T-helper 2 cell treated with Interferon-gamma antibody and Interleukin-4, amounts not matched to agents 5 μg/mL and 100 μg/mL, for 36 hours (primary cell): Measurements from ENCODE around the gene KRT38.

Experiments
- DNase-seq: peaks from one replicate; pipeline ENCODE4 v3.0.0; 2021; ENCODE audit warnings: low spot score
- H3K27ac Mint-ChIP-seq: one replicate; pipeline ENCODE4 v1.8.0; 2021; ENCODE audit warnings: mild to moderate bottlenecking, mixed read lengths
- H3K27me3 Mint-ChIP-seq: one replicate; pipeline ENCODE4 v1.8.0; 2021; ENCODE audit warnings: low read depth, mixed read lengths
- H3K36me3 Mint-ChIP-seq: one replicate; pipeline ENCODE4 v1.8.0; 2021; ENCODE audit warnings: low read depth, mixed read lengths
- H3K4me1 Mint-ChIP-seq: one replicate; pipeline ENCODE4 v1.8.0; 2021; ENCODE audit warnings: low read depth, mixed read lengths
- H3K4me3 Mint-ChIP-seq: one replicate; pipeline ENCODE4 v1.8.0; 2022; ENCODE audit warnings: mild to moderate bottlenecking, moderate library complexity, mixed read lengths
- H3K9me3 Mint-ChIP-seq: one replicate; pipeline ENCODE4 v1.8.0; 2021; ENCODE audit warnings: mixed read lengths

Gene KRT38

GRCh38 chr17:41440531-41441033 is at the start of gene KRT38:
KRT38 (minus strand) TSS chr17:41440983; CDS start chr17:41440921, 62 bp downstream.
- no peaks in the 10 kb centered on the region for H3K36me3 Mint-ChIP-seq
- no peaks in the 10 kb centered on the region for H3K4me1 Mint-ChIP-seq
- no peak for DNase-seq
- H3K27ac Mint-ChIP-seq = no peak within 1 kb of the TSS
- no peak within 1 kb of the TSS for H3K4me3 Mint-ChIP-seq
- no peaks in the 10 kb centered on the region for H3K9me3 Mint-ChIP-seq
- H3K27me3 Mint-ChIP-seq = peaks cover 13% of the 10 kb centered on the region

GRCh38 chr17:41489531-41489930 is 48.7 kb upstream of the KRT38 start, which contains the start of gene KRT36:
KRT36 (minus strand) TSS chr17:41489910; CDS start chr17:41489864, 46 bp downstream.
- no peak for DNase-seq
- Mint-ChIP-seq H3K27ac (no peak within 1 kb of the TSS), H3K9me3 (no peaks in the 10 kb centered on the region), H3K27me3 (no peaks in the 10 kb centered on the region), H3K4me1 (no peaks in the 10 kb centered on the region), H3K36me3 (no peaks in the 10 kb centered on the region), H3K4me3 (no peak within 1 kb of the TSS)

GRCh38 chr17:41486809-41487530 is 46.2 kb upstream of the KRT38 start:
- H3K9me3 Mint-ChIP-seq = no peaks in the 10 kb centered on the region

GRCh38 chr17:41486316-41486715 is 45.5 kb upstream of the KRT38 start:
- Mint-ChIP-seq H3K36me3 (no peaks in the 10 kb centered on the region), H3K27ac (no peak overlapping the region), H3K4me3 (no peak overlapping the region), H3K27me3 (peaks cover 3% of the 10 kb centered on the region), H3K4me1 (no peaks in the 10 kb centered on the region), H3K9me3 (no peaks in the 10 kb centered on the region)
- no peak for DNase-seq

More at GRCh38 chr17:41486809-41487530, 46.2 kb upstream of the KRT38 start:
- H3K27me3 Mint-ChIP-seq = peaks cover 3% of the 10 kb centered on the region
- no peak overlapping the region for H3K4me3 Mint-ChIP-seq
- no peak overlapping the region for H3K27ac Mint-ChIP-seq
- DNase-seq = peak; percentile 19
- no peaks in the 10 kb centered on the region for H3K4me1 Mint-ChIP-seq
- H3K36me3 Mint-ChIP-seq = no peaks in the 10 kb centered on the region

- H3K27me3 Mint-ChIP-seq = peaks cover 3% of the 10 kb centered on the region
- no peak for DNase-seq
- H3K4me1 Mint-ChIP-seq = no peaks in the 10 kb centered on the region
These were observed 44.4 kb upstream of the KRT38 start for GRCh38 chr17:41484920-41485904.

GRCh38 chr17:41483991-41484826 is 43.4 kb upstream of the KRT38 start:
- Mint-ChIP-seq H3K27me3 (peaks cover 3% of the 10 kb centered on the region), H3K27ac (no peak overlapping the region), H3K4me1 (no peaks in the 10 kb centered on the region), H3K4me3 (no peak overlapping the region), H3K9me3 (no peaks in the 10 kb centered on the region), H3K36me3 (no peaks in the 10 kb centered on the region)
- DNase-seq = no peak

More at GRCh38 chr17:41484920-41485904, 44.4 kb upstream of the KRT38 start:
- Mint-ChIP-seq H3K9me3 (no peaks in the 10 kb centered on the region), H3K36me3 (no peaks in the 10 kb centered on the region), H3K4me3 (no peak overlapping the region), H3K27ac (no peak overlapping the region)

GRCh38 chr17:41483531-41483930 is 42.7 kb upstream of the KRT38 start:
- Mint-ChIP-seq H3K4me3 (no peak overlapping the region), H3K27ac (no peak overlapping the region), H3K4me1 (no peaks in the 10 kb centered on the region), H3K27me3 (peaks cover 3% of the 10 kb centered on the region), H3K9me3 (no peaks in the 10 kb centered on the region), H3K36me3 (no peaks in the 10 kb centered on the region)
- DNase-seq = no peak

GRCh38 chr17:41481036-41481435 is 40.3 kb upstream of the KRT38 start, which contains the start of gene KRT35:
KRT35 (minus strand) TSS chr17:41481151; CDS start chr17:41481097, 54 bp downstream.
- no peak within 1 kb of the TSS for H3K27ac Mint-ChIP-seq
- H3K36me3 Mint-ChIP-seq = no peaks in the 10 kb centered on the region
- no peaks in the 10 kb centered on the region for H3K4me1 Mint-ChIP-seq
- peaks cover 3% of the 10 kb centered on the region for H3K27me3 Mint-ChIP-seq
- H3K9me3 Mint-ChIP-seq = no peaks in the 10 kb centered on the region
- no peak for DNase-seq
- H3K4me3 Mint-ChIP-seq = no peak within 1 kb of the TSS

GRCh38 chr17:41480581-41480980 is 39.8 kb upstream of the KRT38 start:
- H3K27me3 Mint-ChIP-seq = peaks cover 3% of the 10 kb centered on the region
- no peaks in the 10 kb centered on the region for H3K9me3 Mint-ChIP-seq
- no peaks in the 10 kb centered on the region for H3K4me1 Mint-ChIP-seq
- no peak for DNase-seq
- H3K36me3 Mint-ChIP-seq = no peaks in the 10 kb centered on the region
- no peak overlapping the region for H3K4me3 Mint-ChIP-seq
- no peak overlapping the region for H3K27ac Mint-ChIP-seq

GRCh38 chr17:41480136-41480535 is 39.4 kb upstream of the KRT38 start:
- no peak overlapping the region for H3K4me3 Mint-ChIP-seq
- no peak for DNase-seq
- H3K27ac Mint-ChIP-seq = no peak overlapping the region

GRCh38 chr17:41478237-41478636 is 37.5 kb upstream of the KRT38 start:
- no peak overlapping the region for H3K4me3 Mint-ChIP-seq
- no peaks in the 10 kb centered on the region for H3K36me3 Mint-ChIP-seq
- no peak for DNase-seq
- no peaks in the 10 kb centered on the region for H3K9me3 Mint-ChIP-seq
- no peaks in the 10 kb centered on the region for H3K4me1 Mint-ChIP-seq
- no peaks in the 10 kb centered on the region for H3K27me3 Mint-ChIP-seq
- no peak overlapping the region for H3K27ac Mint-ChIP-seq

More at GRCh38 chr17:41480136-41480535, 39.4 kb upstream of the KRT38 start:
- no peaks in the 10 kb centered on the region for H3K36me3 Mint-ChIP-seq
- no peaks in the 10 kb centered on the region for H3K9me3 Mint-ChIP-seq
- peaks cover 3% of the 10 kb centered on the region for H3K27me3 Mint-ChIP-seq
- no peaks in the 10 kb centered on the region for H3K4me1 Mint-ChIP-seq

- Mint-ChIP-seq H3K36me3 (no peaks in the 10 kb centered on the region), H3K4me1 (no peaks in the 10 kb centered on the region), H3K27ac (no peak overlapping the region), H3K9me3 (no peaks in the 10 kb centered on the region), H3K27me3 (no peaks in the 10 kb centered on the region), H3K4me3 (no peak overlapping the region)
- DNase-seq = no peak
These were observed 36.4 kb upstream of the KRT38 start for GRCh38 chr17:41476866-41477815.
